Suprapubic skin (tissue), 4 donors: Measurements from ENCODE around the gene ADAMTS12.

Experiments
- CTCF ChIP-seq, 2 donors: fragments of 200-600 bp in 1 of 2; fragments of 450-650 bp in 1 of 2; sonication (generic) in 1 of 2; IDR thresholded peaks; one replicate each; pipeline ENCODE4 v1.5.1; 2016 to 2019; ENCODE audit warnings: antibody characterized with exemption in 2 of 2, mild to moderate bottlenecking in 1 of 2, moderate library complexity in 1 of 2
- EP300 ChIP-seq: sonication (generic); formaldehyde crosslinking; IDR thresholded peaks from one replicate; pipeline ENCODE4 v1.6.1; 2017; ENCODE audit warnings: antibody characterized with exemption
- POLR2A ChIP-seq, 2 donors: fragments of 450-650 bp; IDR thresholded peaks; one replicate each; pipeline ENCODE4 v1.6.1; 2017; ENCODE audit warnings: antibody characterized with exemption in 2 of 2, mild to moderate bottlenecking in 2 of 2, moderate library complexity in 2 of 2
- POLR2AphosphoS5 ChIP-seq, 3 donors: sonication (generic); formaldehyde crosslinking; IDR thresholded peaks; one replicate each; pipeline ENCODE4 v1.6.1; 2017; ENCODE audit warnings: antibody characterized with exemption in 3 of 3

- TF ChIP-seq CTCF (IDR thresholded peaks at IDR 0.05) (no peak), POLR2AphosphoS5 (IDR thresholded peaks at IDR 0.05) (no peak), POLR2A (IDR thresholded peaks at IDR 0.05) (no peak), EP300 (no peak)
These were observed 179.1 kb downstream of the ADAMTS12 start for GRCh38 chr5:33712664-33713063.
